ENCODE results near the gene ID4.
A peak's percentile ranks its signal among the peaks of the same experiment; 100 is the strongest.

ID4 gene

DNA sequence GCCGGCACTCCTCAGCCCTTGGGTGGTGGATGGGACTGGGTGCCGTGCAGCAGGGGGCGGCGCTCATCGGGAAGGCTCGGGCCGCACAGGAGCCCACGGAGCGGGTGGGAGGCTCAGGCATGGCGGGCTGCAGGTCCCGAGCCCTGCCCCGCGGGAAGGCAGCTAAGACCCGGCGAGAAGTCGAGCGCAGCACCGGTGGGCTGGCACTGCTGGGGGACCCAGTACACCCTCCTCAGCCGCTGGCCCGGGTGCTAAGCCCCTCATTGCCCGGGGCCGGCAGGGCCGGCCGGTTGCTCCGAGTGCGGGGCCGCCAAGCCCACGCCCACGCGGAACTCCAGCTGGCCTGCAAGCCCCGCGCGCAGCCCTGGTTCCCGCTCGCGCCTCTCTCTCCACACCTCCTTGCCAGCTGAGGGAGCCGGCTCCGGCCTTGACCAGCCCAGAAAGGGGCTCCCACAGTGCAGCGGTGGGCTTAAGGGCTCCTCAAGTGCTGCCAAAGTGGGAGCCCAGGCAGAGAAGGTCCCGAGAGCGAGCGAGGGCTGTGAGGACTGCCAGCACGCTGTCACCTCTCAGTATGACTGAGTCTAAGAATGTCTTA is 17.3 kb downstream of the ID4 start:
- intact Hi-C loops (cut with DNase I) = loop anchor here (5.0 kb wide), 2 partner anchors 1107 to 1257 kb away; no protein-coding TSS in a partner anchor
- peak in 1 of 10 donors; percentile 73 for DNase-seq

DNA sequence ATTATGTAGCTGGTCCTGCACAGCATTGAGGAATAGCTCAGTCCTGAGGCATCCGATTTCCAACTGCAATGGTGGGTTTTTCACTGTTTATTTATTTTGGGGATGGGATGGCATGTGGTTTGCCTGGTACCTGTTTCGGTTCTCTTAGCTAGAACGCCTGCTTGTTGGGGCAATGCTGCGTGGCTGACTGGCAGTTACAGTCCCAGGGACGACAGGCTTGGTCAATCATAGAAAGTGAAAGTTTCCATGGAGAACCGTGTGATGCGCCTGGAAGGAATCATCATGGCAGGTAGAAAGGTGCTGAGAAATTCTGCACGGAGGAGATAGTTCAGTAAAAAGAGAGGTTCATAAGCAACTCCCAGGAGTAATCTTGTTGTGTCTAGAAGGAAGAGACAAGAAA is 18.4 kb downstream of the ID4 start:
- DNase-seq = peak in 1 of 10 donors; percentile 32
- intact Hi-C loops (cut with DNase I) = no loop called here

DNA sequence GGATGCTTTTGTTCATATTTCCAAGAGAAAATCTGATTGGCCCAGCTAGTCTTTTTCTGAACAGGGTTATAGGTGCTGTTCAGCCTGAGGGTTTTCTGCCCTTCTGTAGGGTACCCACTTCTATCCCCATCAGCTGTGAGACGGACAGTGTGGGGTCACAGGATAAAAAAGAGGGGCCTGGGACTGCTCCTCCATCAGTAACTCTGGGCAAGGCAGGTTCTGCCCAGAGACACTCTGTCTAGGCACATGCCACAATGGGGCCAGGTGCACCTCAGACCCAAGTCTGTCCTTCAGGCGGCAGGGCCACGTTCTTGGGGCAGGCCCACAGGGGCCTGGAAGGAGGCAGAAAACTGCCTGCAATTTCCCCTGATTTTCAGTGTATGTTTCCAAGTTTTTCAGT is 20.0 kb downstream of the ID4 start:
- intact Hi-C loops (cut with DNase I) = no loop called here

DNA sequence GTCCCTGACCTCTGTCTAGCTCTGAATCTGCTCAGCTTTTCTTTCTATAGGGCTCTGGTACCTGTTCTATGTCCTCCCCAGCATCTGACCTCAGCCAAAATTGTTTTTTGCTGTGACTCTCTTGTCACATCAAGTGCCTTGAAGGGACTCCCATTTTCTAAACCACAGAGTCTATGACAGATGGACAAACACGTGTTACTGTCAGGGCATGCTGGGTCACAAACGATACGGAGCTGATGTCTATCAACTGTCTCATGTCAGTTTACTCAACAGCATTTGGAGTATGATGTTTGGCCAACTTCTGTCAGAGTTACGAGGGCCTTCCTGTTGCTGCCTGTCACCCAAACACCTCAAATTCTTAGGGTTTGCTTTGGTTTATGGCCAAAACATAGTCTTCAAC is 20.5 kb downstream of the ID4 start:
- DNase-seq = no peak
- intact Hi-C loops (cut with DNase I) = no loop called here

More for the DNA sequence above, 20.0 kb downstream of the ID4 start:
- peak in 1 of 10 donors; percentile 63 for DNase-seq

DNA sequence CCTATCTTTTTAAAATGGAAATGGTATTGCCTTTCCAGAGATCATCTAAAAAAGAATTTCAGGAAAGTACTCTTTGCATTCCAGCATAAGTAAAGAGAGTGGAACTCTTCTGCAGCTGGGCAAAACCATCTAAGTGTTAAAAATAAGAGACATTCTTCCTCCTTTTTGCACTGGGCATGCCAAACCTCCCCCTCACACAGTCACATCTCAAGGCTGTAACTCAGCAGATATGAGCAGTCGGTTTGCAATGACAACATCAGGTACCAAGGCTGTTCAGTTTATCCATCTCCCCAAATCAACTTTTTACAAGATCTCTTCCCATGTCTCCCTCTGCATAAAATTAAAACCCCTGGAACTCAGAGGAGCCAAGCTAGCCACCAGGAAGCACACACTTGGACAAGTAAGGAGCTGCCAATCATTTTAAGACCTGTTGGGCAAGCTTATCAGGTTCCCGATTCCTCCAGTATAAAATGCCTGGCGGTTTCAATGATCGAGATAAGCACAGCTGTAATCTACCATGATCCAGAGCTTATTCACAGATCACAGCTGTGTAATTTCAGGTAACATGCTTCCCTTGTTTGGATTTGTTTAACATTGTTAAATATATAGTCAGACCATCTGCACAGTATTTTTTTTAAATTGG is 23.2 kb downstream of the ID4 start:
- no peak for DNase-seq

DNA sequence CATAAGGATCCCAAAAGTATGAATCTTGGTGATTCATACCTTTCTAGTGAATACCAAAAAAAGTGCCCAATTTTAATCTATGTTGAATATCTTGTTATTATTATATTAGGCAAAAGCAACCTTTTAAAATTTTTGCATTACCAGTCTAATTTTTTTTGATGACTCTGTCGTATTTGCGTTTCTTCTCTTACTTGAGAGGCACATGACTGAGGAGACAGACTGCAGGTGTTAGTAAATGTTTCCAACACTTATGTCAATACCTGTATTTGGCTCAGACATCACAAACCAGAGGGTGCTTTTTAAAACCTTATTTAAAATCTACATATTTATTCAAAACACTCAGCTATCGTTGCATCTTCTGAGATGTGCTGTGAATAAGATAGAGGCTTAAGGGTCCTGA is 27.1 kb downstream of the ID4 start:
- intact Hi-C loops (cut with DNase I) = no loop called here
- DNase-seq = no peak

More for the DNA sequence above, 23.2 kb downstream of the ID4 start:
- intact Hi-C loops (cut with DNase I) = no loop called here

DNA sequence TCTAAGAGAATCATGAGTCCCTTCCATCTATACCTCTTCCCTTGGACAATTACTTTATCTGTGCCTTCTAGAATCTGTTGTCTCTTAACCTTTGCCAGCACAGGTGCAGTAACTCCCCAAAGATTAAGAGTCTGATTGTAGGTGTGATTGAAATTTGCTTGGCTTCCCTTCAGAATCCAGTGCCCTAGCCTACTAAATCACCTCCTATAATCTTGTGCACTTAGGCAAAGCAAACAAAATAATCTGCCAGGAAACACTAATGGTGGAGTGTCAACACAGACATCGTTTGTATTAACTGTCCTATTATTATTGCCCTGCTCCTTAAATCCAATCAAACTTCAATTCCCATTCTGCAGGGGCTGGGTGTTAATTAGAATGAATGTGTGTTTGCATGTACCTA is 28.0 kb downstream of the ID4 start:
- no peak for DNase-seq
- intact Hi-C loops (cut with DNase I) = no loop called here

DNA sequence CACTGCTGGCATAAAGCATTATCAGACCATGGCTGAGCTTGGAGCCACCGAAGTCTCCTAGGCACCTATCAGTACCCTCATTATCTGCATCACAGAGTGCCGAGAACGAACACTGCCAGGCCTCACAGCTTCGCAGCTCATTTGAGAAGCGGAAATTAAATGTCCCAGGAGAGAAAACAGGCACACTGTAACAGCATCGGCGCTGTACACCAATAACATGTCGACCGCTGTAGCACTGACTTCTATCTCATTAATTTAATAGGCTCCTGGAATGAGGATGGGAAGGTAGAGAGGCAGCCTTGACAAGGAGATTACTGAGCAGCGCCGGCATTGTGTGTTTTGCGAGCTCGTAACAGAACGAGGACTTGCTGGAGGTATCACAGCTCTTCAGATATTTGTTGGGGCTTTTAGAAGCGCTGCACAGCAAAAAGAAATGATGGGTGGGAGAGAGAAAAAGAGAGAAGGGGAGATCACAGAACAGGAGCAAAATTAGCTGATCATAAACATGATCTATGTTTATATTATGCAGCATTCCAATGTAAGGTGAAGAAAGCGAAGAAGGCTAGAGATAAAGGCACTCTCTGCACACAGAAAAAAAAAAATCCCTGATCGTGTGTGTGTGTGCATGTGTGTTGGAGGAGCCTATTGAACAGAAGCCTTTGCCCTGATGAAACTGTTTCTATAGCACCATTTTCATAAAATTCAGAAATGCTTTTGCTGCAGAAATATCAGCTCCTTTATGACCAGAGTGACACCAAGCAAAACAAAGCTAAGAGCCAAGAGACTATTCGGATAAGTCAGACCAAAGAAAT is 29.2 kb downstream of the ID4 start:
- DNase-seq = no peak
- intact Hi-C loops (cut with DNase I) = no loop called here

DNA sequence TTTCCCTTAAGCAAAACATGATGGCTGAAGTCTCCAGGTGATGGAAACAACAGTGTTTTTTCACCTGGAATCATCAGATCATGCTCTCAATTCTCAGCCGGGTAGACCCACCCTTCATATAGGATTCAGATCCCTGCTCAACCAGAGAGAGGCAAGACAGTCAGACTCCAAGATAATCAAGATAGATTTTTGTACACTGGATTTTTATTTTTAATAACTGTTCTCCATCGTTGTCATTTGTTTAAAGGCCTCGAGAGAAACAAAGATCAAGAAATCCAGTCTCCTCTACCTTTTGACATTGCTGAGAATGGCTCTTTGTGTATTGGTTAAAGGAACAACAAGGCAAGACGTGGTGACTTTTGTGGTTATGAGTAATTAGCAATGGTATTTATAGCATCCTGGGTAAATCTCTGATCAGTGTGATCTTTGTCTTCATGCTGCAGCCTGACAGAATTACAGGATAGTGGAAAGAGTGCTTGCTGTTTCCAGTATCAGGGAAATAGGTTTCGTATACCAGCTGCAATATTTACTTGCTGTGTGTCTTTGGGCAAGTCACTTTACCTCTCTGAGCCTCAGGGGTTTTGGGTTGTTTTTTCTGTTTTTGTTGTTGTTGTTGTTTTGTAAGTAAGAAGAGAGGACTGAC is 29.9 kb downstream of the ID4 start:
- intact Hi-C loops (cut with DNase I) = no loop called here
- DNase-seq = no peak

DNA sequence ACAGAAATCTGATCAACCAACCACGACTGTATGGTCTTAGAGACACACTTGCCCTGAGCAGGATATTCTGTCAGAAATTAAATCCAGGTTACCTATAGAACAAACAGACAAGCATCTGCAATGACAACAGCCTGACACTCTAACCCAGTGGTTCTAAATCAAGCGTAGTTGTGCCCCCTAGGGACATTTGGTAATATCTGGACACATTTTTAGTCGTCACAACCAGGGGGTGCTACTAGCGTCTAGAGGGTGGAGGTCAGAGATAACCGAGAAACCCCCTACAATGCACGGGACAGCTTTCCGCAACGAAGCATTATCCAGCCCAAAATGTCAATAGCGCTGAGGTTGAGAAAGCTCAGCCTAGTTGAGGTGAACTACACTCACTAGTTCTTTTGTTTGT is 32.3 kb downstream of the ID4 start:
- no peak for DNase-seq
- intact Hi-C loops (cut with DNase I) = no loop called here

DNA sequence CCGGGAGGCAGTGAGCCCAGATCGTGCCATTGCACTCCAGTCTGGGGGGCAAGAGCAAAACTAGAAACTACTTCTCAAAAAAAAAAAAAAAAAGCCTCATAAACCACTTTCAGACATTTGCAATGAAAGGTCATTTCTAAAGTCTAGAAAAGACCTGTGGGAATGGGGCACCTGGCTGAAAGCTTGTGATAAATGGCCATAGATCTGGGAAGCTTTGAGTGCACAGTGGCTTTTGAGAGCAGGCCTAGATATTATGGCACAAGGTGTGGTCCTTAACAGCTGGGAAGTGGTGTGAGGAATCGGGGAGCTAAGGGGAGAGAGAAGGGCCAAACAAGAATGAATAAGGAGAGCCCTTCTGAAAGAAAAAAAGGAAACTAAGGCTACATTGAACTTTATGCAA is 33.2 kb downstream of the ID4 start:
- DNase-seq = no peak
- intact Hi-C loops (cut with DNase I) = no loop called here

DNA sequence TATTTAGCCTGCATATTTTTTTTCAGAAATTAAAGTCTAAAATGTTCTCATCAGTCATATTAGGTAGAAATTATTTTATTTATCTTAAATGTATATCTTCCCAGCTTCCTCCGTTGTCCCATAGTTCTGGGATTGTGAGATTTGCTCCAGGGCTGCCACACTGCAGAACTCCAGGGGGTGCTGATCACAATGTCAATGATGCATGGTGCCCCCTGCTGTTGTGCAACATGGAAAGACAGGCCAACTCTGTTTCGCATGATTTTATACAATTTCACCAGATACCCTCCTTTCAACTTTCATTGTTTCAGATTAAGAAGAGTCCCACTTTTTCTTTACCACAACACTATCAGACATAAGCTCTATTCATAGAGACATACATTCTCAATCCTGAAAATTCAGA is 35.9 kb downstream of the ID4 start:
- DNase-seq = no peak

DNA sequence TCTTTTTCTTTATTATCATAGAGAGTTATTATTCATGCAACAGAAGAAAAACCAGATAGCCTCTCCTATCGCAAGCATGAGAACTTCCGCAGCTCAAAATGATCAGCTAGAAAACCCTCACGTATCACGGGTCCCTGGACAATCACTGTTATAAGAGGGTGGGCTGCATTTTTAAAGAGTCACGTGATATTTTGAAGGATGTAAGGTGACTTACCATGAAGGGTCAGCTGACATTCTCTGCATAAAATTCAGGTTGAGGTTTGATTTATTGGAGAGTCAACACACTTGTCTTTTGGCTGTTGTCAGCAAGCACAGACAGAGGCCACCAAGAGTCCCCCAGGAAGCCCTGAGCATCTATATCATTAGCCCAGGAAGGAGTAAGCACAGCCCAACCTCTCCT is 39.5 kb downstream of the ID4 start:
- no peak for DNase-seq
- intact Hi-C loops (cut with DNase I) = no loop called here

More for the DNA sequence above, 35.9 kb downstream of the ID4 start:
- intact Hi-C loops (cut with DNase I) = no loop called here

DNA sequence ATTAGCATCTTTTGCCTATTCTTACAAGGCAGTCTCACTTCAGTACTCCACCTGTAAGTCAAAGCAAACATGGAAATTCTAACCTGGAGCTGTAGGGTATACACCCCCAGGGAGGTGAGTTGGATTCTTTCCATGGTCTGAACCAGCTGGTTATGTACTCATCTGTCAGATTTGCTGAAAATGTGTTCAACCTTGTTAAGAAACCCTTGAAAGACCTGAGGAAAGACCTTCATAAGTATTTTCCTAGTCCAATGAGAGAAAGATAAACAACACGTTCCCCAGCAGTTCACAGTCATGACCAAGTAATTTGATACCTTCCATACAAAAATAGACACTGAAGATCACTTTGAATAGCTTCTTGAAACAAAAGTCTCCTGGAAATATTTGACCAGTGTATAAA is 42.5 kb downstream of the ID4 start:
- intact Hi-C loops (cut with DNase I) = no loop called here
- DNase-seq = no peak

DNA sequence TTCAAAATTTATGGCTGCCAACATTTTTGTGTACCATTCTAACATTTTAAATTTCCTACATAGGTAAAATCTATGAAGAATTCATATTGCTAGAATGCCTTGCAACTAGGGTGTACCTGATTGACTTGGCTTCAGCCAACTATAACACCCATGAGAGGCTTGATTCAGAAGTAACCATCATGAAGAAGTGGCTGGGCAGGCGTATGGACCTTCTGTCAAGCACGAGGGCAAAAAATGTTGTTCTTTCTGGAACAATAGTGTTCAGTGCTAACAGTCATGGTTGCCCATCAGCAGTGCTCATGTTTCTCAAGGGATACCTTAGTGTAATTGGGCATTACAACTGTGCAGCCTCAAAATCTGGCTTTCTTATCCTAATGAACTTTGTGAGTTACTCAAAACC is 42.9 kb downstream of the ID4 start:
- no peak for DNase-seq
- intact Hi-C loops (cut with DNase I) = no loop called here

DNA sequence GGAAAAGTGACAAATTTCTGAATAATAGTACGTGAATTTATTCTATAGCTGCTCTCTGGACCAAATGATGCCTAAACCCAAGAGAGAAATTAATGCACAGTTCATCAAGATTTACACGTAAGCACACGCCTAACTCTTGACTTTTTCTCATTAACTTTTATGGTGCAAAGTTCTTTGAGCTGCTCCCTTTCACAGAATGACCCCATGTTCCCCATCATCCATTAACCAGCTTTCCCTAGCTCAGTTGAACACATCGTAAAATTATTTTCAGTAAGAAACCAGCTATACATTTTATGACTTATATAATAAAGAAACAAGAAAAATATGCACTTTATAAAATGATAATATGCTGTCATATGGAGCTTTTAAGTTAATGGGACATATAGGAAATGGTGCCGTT is 54.3 kb downstream of the ID4 start:
- intact Hi-C loops (cut with DNase I) = no loop called here
- DNase-seq = no peak

All from posterior cingulate gyrus (tissue), 11 donors.